Measurements from ENCODE around the gene ENC1.

ENC1 gene

DNA sequence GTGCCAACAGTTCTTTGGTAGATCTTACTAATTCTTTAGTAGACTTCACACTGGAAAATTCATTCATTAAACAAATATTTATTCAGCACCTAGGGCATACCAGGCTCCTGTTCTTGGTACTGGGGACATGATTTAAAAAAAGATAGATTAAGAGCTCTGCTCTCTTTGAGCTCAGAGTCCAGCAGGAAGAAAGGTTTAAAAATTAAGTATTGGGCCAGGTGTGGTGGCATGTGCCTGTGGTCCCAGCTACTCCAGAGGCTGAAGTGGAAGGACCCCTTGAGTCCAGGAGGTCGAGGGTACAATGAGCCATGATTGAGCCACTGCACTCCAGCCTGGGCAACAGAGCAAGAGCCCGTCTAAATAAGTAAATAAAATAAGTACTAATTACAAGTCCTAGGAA lies 41.4 kb downstream of the ENC1 start:
- DNase-seq = no peak

DNA sequence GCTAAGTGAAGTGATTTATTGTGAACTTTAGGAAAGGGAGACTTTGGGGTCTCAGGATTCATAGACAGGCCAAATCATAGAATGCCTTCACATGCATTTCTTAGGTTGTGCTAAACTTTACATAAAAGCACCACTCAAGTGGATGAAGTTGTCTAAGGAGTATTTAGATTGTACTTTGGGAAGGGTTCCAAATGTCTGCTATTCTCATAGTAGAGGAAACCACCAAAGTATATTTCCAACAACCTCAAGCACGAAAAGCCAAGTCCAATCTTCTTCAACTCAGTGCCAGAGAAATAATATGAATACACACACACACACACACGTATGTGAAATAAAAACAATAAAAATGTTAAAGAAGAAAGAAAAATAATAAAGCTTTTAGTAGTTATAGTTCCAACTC lies 41.8 kb downstream of the ENC1 start:
- DNase-seq = no peak

DNA sequence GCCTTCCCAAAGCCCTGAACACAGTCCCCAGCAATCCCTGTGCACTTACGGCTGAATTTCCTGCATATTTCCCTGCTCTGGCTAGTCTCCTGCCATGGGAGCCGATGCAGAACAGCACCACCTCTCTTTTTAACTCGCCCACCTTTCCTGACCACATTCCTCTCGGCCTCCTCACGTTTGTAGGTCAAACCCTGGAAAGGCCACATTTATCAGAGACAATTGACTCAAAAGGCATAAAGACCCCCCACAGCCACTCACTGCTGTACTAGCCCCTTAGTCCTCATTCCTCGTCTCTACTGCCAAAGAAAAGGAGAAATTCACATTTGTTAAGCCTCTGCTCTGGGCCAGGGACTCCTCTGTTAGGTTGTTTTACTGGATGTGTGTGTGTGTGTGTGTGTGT lies 43.6 kb downstream of the ENC1 start:
- no peak for DNase-seq

DNA sequence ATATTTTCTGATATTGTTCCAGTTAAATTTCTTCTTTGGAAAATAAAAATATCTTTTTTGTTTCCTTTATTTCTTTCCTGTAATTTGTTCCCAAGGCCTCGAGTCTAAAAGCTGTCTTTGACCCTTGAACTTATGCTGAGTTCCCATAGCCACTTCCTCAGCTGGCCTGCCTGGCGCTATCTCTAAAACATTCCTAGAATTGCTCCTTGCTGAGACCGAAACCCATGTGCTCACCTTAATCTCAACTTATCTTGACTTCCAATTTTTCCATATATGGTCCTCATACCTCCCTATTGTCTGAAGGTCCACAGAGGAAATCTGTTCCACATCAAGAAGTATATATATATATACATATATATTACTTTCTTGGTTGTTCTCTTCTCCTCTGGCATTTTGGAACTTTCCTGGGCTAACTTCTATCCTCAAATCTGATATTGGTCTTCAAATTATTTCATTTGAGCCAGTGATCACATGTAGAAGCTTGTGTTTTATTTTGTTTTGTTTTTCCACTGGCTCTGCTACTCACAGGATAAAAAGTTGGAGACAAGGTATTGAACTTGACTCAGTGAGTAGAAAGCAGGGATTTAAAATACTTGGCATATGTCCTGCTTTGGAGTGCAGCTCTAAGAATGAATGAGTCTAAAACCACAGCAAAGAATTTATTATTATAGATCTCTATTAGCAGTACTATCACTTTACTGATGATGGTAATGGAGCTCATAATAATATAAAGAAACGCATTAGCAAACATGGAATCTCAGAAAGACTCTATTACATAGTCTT lies 45.2 kb downstream of the ENC1 start:
- DNase-seq = no peak

DNA sequence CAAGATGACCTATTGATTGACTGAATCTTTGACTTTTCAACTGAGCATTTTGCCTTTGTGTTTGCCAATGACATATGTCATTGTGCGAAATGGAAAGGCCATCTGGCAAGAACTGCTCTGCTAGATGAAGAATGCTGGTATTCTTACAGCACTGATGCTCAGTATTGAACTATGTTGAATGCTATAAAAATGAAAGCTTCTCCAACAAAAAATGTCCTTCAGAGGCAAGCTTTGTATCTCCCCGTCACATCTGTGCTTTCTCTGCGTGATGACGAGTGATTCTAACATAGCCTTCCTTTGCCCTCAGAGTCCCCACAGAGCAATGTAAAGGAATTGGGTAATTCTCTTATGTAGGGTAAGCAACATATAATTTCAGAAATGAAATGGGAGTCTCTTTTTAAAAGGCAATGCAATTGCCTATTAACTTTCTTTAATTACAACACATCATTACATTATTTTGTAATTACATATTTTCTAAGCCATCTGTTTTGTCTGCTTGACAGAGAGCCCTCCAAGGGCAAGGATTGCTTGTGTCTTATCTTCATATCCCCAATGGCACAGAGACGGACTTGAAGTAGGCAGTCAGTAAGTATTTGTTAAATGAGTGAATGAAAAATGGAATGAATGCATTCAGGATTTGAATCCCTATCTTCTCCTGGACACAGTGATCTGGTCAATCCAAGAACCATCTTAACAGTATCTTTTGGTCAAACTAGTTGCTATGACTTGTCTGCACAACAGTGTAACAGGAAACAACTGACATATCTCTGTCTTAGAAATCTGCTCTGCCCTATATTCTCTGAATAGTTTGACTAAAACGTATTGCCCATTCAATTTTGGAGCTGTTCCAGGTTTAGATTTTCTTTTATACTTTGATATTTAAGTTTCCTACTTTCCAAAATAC lies 46.1 kb downstream of the ENC1 start:
- no peak for DNase-seq

DNA sequence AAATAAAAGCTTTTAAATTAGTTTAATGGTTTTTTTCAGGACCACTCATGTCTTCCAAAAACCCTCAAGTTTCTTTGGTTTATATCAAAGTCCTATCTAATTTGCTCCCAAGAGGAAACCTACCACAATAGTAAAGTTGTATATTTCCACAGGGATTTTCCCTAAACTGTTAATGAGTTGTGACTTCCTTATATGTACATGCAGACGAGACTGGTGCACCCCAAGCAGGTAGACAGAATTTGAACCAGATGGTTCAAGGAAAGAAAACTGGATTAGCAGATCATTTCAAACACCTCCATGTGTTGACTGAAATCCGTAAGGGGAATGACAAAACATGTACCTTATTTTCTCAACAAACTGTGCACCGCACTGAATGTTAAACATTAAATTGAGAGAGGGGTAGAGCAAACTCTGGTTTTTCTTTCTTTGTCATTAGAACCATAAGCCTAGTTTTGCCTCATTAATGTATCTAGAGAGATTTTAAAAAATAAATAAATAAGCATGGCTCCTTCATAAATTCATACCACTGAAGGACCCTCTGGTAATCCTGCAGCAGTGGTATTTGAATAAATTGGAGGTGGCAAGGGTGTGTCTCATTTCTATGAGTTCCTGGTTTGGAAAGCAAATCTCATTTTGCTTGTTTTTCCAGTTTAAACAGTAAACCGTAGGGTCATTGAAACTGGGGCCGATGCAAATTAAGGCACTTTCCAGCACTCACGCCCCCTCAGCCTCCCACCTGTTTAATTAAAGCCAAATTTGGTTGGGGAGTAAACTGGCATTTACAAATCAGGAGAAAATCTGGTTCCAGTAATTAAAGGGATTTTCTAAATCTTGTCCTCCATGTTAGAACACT lies 51.1 kb downstream of the ENC1 start:
- no peak for DNase-seq

DNA sequence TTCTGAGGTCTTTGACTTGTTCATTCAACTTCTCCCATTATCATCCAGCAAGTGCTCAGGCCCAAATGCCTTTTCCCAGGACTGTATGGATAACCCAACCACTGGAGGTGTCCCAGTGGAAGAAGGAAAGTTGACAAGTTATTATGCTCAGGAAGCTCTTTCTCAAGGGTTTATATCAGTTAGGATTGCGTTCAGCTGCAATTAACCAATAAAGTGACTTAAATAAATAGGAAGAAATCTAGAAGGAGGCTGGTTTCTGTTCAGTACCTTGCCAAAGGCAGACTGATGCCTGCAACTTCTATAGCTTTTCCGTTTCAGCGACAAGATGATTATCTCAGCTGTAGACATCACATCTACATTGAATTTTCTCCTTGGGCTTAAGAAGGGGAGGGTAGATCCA lies 52.1 kb downstream of the ENC1 start:
- no peak for DNase-seq

DNA sequence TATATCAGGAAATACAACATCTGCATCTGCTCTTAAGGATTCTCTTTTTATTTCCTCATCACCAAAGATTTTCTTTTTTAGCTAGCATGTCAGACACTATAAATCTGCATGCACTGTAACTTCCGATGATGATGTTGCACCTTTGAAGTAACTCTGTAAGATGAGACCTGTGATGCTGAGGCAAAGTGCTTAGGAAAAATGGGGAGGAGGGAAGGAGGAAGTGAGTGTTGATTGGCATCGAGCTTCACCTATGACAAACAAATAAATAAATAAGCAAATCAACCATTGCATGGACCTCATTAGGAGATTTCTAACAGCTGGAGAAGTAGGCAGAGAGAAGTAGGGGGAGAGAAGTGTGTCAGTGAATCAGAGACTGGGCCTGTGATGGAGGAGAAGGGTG lies 52.6 kb downstream of the ENC1 start:
- DNase-seq = no peak

DNA sequence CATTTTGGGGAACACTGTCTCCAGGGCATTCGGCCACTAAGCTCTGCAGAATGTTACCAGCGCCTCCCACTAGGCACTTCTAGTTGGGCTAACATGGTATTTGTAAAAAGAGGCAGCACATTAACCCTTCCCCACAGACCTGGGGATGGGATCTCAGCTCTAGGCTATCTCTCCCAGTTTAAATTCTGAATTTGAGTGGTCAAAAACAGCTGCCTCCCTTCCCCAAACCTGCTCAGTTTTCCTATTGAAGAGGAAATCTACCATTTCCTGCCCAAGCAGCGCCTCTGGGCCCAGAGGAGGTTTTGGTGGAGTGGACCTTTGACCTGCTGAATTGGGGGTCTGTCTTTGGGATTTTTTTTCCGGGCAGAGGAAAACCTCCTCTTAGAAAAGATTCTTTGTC lies 53.2 kb downstream of the ENC1 start:
- no peak for DNase-seq

DNA sequence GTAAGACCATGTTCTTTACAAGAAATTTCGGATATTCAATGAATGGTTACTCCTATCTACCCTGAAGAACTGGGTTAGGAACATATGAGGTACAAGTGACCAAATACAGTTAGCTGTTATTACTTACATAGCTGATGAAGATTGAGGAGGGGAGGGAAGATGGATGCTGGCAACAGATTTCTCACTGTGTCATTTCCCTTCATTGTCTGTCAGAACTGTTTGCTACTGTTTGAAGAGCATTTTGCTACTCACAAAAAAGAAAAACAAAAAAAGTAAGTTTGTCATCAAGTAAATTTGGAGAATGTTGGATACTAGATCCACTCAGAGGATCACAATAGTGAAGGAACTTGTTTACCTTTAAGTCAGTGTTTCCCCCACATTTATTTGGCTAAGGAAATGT lies 53.7 kb downstream of the ENC1 start:
- no peak for DNase-seq

DNA sequence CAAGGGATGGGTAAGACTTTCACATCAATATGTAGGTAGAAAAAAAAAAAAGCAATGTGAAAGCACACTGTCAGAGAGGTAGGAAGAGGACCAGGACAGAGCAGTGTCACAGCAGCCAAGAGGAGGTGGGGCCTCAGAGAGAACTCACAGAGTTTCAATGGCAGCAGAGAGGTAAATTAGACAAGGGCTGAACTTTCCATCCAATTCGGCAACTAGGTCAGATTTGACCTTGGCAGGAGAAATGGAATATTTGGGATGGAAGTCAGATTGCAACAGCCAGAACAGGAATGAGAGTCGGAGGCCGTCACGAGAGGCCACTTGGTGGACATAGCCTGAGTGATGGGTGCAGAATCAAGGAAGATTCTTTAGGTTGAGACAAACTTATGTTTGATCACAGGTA lies 57.7 kb downstream of the ENC1 start:
- DNase-seq = no peak

DNA sequence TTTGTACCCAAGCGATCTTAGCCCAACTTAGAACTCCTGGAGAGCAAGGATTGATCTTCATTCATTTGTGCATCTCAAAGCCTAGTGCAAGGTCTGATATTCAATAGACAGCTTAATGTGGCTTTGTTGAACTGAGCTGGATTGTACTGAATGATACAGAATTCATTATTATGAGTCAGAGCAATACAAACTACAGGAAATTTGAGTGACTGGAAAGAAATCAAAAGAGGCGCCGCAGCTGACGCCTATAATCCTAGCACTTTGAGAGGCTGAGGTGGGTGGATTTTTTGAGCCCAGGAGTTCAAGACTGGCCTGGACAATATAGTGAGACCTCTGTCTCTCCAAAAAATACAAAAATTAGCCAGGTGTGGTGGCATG lies 58.6 kb downstream of the ENC1 start:
- no peak for DNase-seq

DNA sequence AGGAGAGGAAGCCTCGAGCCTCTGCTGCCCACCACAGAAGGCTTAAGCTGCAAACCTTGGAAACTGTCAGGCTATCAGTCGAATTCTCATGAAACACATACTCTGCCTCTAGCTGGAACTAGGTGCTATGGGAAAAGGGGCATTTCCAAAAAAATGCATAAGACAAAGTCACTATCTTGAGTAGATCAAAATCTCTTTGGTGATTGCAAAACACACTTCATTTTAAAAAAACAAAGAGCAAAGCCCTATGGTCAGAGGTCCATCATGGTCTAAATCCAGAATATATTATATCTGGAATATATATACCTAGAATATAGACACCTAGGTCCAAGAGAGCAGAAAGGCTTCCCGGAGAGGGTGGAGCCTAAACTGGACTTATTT lies 59.8 kb downstream of the ENC1 start:
- no peak for DNase-seq

DNA sequence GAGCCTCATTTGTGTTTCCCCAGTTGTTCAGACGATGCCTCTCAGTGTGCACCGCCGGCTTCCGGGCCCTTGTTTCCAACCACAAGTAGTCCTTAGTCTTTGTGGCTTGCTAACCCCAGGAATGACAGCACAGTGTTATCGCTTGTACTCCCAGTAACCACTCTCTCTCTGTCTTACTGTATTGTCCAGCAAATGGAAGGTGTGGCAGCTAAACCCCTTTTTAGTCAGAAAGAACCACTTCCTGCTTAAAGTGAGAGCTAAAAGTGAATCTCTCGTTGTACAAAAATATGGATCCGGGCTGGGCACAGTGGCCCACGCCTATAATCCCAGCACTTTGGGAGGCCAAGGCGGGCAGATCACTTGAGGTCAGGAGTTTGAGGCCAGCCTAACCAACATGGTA lies 61.3 kb downstream of the ENC1 start:
- DNase-seq = peak; percentile 4 to 60

DNA sequence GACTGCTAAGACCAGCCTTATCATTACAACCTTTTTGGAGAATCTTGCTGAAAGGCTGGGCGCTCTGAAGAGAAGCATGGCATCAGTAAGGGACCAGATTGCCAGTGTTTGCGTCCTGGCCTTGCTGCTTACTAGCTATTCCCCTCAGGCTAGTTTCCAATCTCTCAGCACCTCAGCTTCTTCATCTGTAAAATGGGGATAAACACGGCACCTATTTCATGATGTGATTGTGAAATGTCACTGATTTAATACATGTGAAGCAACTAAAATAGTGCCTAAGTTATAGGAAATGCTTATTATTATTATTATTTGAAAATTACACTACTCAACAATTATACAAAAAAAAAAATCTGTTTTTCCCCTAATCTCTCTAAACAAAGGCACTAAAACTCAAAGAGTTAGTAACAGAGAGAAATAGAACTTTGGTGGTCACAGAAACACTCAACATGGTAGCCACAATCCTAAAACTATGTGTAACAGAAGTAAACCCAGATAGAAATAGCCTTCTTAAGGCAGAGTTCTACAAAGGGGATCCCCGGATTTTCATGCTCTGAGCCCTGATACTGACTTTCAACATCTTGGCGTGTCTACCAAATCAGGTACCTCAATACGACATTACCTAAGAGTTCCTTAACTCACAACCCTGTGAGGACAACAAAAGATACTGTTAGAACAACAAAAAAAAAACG lies 62.0 kb downstream of the ENC1 start:
- DNase-seq = peak in 1 of 2 donors; percentile 10
